Right hindlimb (tissue), 1 donor: ENCODE results near the gene SKI.
"Not testable (repeated sequence)": the region's sequence is repeated elsewhere in the genome, so short reads cannot be mapped to it uniquely, and the experiment has no call there.

Experiments used
- DNase-seq: peaks from one replicate; pipeline ENCODE4 v3.0.0-alpha.2; 2018

The SKI gene

DNA sequence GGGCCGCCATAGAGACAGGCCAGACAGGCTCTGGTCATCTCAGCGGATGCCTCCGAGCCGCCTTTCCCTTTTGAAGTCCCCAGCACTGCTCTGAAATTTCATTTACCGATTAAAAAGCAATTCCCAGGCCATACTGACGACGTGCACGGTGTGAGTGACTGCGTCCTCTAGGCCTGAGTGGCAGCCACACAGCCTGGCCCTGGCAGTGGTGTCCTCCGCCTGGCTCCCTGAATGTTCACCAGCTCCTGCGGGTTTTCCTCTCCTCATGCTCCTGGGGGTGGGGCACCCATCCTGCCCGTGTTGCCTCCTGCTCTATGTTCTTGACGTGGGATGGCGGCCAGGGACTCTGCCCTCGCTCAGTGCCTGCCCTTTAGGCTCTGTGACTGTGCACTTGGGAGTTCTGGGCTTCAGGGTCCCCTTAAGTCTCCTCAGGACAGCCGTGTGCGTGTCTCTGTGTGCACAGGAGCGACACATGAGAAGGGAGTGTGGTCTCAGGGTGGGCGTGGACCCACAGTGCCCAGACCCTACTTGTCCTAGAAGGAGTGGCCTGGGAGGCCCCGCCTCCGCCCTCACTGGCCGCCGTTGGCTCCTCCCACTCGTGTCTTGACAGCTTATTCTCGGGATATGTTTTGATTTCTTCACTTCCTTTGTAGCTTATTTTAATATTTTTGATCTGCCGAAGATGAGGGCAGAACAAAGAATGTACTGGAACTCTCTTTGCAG lies 3.6 kb downstream of the SKI start:
- peak; percentile 83 for DNase-seq

- no peak for DNase-seq
These were observed 4.3 kb downstream of the SKI start for GRCh38 chr1:2232255-2232915.

DNA sequence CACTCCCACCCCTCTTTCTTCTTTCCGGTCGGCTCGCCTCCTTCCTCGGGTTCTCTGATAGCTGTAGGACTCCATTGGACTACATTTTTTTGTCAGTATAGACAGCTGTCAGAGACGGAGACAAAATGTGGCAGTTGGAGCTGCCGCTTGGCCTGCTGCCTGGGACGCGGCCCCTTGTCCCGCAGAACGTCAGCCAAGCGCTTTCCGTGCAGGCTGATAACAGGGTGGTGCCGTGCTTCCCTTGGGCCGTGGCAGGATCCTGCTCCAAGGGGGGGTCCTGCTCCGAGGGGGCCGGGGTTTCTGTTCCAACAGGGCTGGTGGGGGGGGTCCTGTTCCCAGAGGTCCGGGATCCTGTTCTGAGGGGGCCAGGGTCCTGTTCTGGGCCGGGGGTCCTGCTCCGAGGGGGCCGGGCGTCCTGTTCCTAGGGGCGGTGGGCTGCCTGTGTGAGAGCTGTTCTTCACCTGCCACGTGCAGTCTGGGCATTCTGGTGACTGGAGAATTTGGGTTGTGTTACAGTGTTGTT lies 4.9 kb downstream of the SKI start:
- peak; percentile 59 for DNase-seq

GRCh38 chr1:2233468-2233867 lies 5.3 kb downstream of the SKI start:
- peak; percentile 24 for DNase-seq

GRCh38 chr1:2233997-2234761 lies 6.1 kb downstream of the SKI start:
- peak; percentile 65 for DNase-seq

- peak; percentile 19 for DNase-seq
These were observed 6.6 kb downstream of the SKI start for GRCh38 chr1:2234762-2235113.

DNA sequence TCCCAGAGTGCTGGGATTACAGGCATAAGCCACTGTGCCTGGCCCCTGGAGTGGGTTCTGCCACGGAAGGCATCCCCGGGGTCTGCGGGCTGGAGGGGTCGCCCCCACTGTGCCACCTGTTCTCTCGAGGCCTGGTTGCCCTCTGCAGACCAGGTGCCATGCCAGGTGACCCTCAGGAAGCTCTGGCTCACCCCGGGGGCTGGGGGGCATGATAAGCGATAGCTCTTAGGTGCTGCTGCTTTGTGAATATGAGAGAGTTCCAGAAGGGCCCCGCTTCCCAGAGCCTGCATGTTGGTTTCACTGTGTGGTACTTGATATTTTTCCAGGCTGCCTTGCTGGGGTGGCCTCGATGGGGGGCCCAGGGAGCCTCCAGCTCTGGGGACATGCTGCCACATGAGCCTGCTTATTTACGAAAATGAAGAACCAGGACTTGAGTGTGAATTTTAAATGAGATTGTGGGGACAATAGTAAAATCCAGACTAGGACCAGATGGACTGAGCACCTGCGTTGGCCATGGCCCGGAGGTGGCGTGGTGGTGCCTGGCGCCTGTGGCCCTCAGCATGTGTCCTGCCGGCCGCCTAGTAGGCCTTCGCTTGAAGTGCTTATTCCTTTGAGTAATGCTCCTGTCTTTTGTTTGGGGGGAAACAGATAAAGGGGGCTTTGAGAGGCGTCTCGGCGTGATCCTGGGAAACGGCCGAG lies 7.3 kb downstream of the SKI start:
- DNase-seq = no peak

- peak; percentile 15 for DNase-seq
These were observed 8.9 kb downstream of the SKI start for GRCh38 chr1:2236695-2237677.

DNA sequence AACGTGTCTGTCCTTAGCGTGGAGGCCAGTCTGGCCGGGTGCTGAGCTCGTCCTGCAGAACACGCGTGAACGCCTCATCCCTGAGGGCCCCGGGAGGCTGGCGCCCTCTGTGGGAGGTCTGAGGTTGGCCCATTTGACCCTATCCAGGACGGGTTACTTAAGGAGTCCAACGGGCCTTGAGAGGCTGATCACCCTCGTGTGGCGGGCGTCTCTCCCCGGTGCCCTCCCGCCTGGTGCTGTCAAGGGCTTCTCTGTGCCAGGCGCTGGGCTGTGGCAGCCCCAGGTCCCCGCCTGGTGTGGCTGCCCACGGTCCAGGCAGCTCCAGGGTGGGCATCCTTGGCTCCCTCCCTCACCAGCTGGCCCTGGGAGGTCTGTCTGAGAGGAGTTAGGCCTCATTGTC lies 9.7 kb downstream of the SKI start:
- DNase-seq = peak; percentile 21

DNA sequence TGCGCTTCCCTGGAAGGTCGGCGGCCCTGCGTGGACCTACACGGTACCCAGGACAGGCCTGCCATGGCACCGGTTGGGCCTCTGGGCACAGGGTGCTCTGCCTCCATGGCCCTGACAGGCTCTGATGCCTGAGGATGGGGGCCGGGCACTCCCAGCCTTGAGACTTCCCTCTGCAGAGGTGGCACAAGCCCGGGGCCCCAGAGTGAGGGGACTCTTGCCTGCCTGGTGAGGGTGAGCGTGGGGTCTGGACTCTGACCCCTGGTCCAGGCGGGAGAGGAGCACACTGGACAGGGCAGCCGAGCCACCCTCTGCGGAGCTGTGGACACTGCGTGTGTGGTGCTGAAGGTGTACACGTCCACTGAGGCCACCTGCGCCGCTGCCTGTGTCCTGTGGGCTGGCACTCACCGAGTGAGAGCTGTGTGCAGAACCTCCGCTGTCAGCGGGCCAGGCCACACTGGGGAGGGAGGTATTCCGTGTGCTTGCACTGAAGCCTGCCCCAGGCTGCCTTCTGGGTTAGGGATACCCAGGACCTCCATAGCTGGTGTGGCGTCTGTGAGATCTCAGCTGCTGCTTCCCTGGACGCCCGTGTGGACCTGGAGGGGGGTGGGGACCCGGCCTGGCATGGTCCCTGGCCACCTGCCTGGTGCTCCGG lies 10.4 kb downstream of the SKI start:
- peak; percentile 24 for DNase-seq

GRCh38 chr1:2239013-2239370 lies 10.9 kb downstream of the SKI start:
- DNase-seq = no peak

- peak; percentile 20 for DNase-seq
These were observed 11.4 kb downstream of the SKI start for GRCh38 chr1:2239384-2239985.

GRCh38 chr1:2240270-2241156 lies 12.4 kb downstream of the SKI start:
- peak; percentile 55 for DNase-seq

- DNase-seq = peak; percentile 22
These were observed 13.7 kb downstream of the SKI start for GRCh38 chr1:2241820-2242219.

GRCh38 chr1:2242814-2243725 lies 15.0 kb downstream of the SKI start:
- DNase-seq = peak; percentile 22

DNA sequence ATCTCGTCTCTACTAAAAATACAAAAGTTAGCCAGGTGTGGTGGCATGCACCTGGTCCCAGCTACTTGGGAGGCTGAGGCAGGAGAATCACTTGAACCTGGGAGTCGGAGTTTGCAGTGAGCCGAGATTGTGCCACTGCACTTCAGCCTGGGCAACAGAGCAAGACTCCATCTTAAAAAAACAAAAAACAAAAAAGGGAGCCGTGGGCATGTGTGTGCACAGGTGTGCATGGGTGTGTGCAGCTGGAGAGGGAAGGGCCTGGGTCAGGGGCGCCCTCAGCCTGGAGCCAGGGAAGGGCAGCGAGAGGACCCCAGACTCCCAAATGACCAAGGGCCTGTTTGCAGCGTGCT lies 18.9 kb downstream of the SKI start:
- not testable (repeated sequence) for DNase-seq

DNA sequence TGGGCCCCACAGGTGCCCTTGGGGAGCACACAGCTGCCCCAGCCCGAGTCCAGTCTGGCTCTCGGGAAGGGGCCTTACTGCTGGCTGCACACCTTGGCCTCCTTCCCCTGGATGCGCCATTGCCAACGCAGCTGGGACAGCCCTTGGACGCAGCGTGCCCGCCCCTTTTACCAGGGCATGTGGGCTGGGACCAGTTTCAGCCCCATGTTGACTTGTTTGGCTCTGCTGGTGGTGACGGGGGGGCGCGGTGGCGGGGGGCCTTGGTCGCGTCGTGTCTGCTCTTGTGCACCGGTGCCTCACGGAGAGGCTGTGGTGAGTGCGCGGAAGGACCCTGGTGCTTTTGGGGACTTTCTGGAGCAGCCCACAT lies 19.6 kb downstream of the SKI start:
- DNase-seq = peak; percentile 25

DNA sequence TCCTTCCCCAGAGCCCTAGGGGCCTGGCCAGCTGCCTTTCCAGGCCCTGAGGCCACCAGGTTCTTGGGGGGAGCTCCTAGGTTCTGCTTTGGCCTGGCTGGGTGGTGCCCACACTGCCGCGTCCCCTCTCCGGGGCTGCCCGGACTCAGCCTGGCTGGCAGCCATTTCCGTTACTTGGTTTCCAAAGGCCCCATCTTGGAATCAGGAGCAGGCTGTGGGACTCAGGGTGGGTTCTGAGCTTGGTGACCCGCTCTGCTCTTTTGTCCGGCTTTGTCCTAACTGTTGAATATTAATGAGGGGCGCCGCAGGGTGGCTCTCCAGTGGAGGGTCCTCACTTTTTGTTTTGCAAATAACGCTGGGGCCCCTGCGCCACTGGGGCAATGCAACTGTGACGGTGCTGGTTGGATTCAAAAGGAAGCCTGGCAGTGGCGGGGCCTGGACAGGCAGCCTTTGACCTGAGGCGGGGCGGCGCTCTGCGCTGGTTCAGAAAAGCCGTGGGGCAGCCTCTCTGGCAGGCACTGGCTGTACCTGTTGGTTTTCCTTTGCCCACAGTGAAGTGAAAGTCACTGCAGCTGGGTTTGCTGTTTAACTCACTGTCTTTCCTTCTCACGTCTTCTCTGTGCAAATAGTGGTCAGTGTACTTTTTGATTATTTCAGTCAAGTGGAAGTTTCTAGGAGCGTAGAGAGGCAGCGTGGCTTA lies 20.2 kb downstream of the SKI start:
- peak; percentile 41 for DNase-seq
